Neural cell (in vitro differentiated cells): Measurements from ENCODE around the gene BRSK2. TPM values are rescaled to one million over a fixed set of nuclear protein-coding genes. Genes with fewer than 3 reads are reported as not detected.
"Not testable (repeated sequence)": the region's sequence is repeated elsewhere in the genome, so short reads cannot be mapped to it uniquely, and the experiment has no call there.

ENCODE experiments used
- H2AFZ ChIP-seq: fragments of 200-600, 300-800 bp; sonication (generic), shearing (Covaris generic); 2 replicates; pipeline ENCODE4 v1.6.0; 2014; ENCODE audit warnings: low read depth, mild to moderate bottlenecking, antibody characterized with exemption, low read length, moderate library complexity
- H3F3A ChIP-seq: fragments of 200-600 bp; shearing (Covaris generic); 2 replicates; pipeline ENCODE4 v1.6.1; 2016; ENCODE audit warnings: mild to moderate bottlenecking, moderate library complexity, mixed read lengths, antibody characterized with exemption, low read length; ENCODE audit not compliant: insufficient read depth, poor library complexity, severe bottlenecking
- H3K27ac ChIP-seq: fragments of 200-600, 300-800 bp; sonication (generic), shearing (Covaris generic); 2 replicates; pipeline ENCODE4 v1.5.1; 2014; ENCODE audit warnings: mild to moderate bottlenecking, low read length, moderate library complexity
- H3K27me3 ChIP-seq: fragments of 300-800, 200-600 bp; sonication (generic), shearing (Covaris generic); 2 replicates; pipeline ENCODE4 v1.6.0; 2014; ENCODE audit warnings: mild to moderate bottlenecking, low read depth, low read length, moderate library complexity; ENCODE audit not compliant: insufficient read depth
- H3K36me3 ChIP-seq: fragments of 300-800, 200-600 bp; sonication (generic), shearing (Covaris generic); 2 replicates; pipeline ENCODE4 v1.5.1; 2014; ENCODE audit warnings: mild to moderate bottlenecking, antibody characterized with exemption, low read length, moderate library complexity; ENCODE audit not compliant: insufficient read depth
- H3K4me2 ChIP-seq: fragments of 300-800, 200-600 bp; sonication (generic), shearing (Covaris generic); 2 replicates; pipeline ENCODE4 v1.6.0; 2014; ENCODE audit warnings: mild to moderate bottlenecking, low read length
- H3K4me3 ChIP-seq: fragments of 300-800, 200-600 bp; sonication (generic), shearing (Covaris generic); 2 replicates; pipeline ENCODE4 v1.5.1; 2014; ENCODE audit warnings: mild to moderate bottlenecking, low read length, moderate library complexity
- H3K79me2 ChIP-seq: fragments of 200-600 bp; shearing (Covaris generic); replicated peaks from 2 replicates; pipeline ENCODE4 v1.6.0; 2014; ENCODE audit warnings: mild to moderate bottlenecking, low read length, moderate library complexity; ENCODE audit not compliant: insufficient read depth
- H3K9ac ChIP-seq: fragments of 300-800, 200-600 bp; sonication (generic), shearing (Covaris generic); 2 replicates; pipeline ENCODE4 v1.6.1; 2016; ENCODE audit warnings: mild to moderate bottlenecking, low read length, mixed read lengths
- H3K9me2 ChIP-seq: fragments of 200-600 bp; shearing (Covaris generic); 2 replicates; pipeline ENCODE4 v1.6.1; 2016; ENCODE audit warnings: mild to moderate bottlenecking, low read length, mixed read lengths; ENCODE audit not compliant: insufficient read depth
- H3K9me3 ChIP-seq: fragments of 200-600, 300-800 bp; sonication (generic), shearing (Covaris generic); 2 replicates; pipeline ENCODE4 v1.6.1; 2016; ENCODE audit warnings: mild to moderate bottlenecking, mixed run types, low read length, moderate library complexity, mixed read lengths
- H4K20me1 ChIP-seq: fragments of 200-600 bp; shearing (Covaris generic); 2 replicates; pipeline ENCODE4 v1.6.1; 2016; ENCODE audit warnings: mild to moderate bottlenecking, mixed run types; ENCODE audit not compliant: insufficient read depth
- CTCF ChIP-seq: fragments of 450-650 bp; IDR thresholded peaks from 2 replicates; pipeline ENCODE4 v1.5.1; 2014; ENCODE audit warnings: antibody characterized with exemption, mild to moderate bottlenecking, moderate library complexity; ENCODE audit not compliant: poor library complexity, severe bottlenecking
- EP300 ChIP-seq: fragments of 450-650 bp; conservative IDR thresholded peaks from 2 replicates; pipeline ENCODE4 v1.6.1; 2014; ENCODE audit warnings: antibody characterized with exemption, mild to moderate bottlenecking, moderate library complexity; ENCODE audit not compliant: poor library complexity, severe bottlenecking
- EZH2 ChIP-seq: fragments of 200-600, 300-800 bp; shearing (Covaris generic), sonication (generic); IDR thresholded peaks from 2 replicates; pipeline ENCODE4 v1.6.1; 2014; ENCODE audit warnings: antibody characterized with exemption, low read length, borderline replicate concordance, mild to moderate bottlenecking; ENCODE audit not compliant: insufficient read depth, poor library complexity, severe bottlenecking
- MXI1 ChIP-seq: fragments of 450-650 bp; conservative IDR thresholded peaks from 2 replicates; pipeline ENCODE4 v1.6.1; 2014; ENCODE audit warnings: antibody characterized with exemption, mild to moderate bottlenecking; ENCODE audit not compliant: poor library complexity, severe bottlenecking
- POLR2AphosphoS5 ChIP-seq: IDR thresholded peaks from 2 replicates; pipeline ENCODE4 v1.6.1; 2012
- RAD21 ChIP-seq: fragments of 450-650 bp; conservative IDR thresholded peaks from 2 replicates; pipeline ENCODE4 v1.6.1; 2014; ENCODE audit warnings: antibody characterized with exemption, mild to moderate bottlenecking, moderate library complexity
- SMC3 ChIP-seq: fragments of 450-650 bp; conservative IDR thresholded peaks from 2 replicates; pipeline ENCODE4 v1.6.1; 2014; ENCODE audit warnings: antibody characterized with exemption, mild to moderate bottlenecking, moderate library complexity; ENCODE audit not compliant: poor library complexity
- TAF1 ChIP-seq: IDR thresholded peaks from 2 replicates; pipeline ENCODE4 v1.6.1; 2012; ENCODE audit warnings: low read depth
- polyA plus RNA-seq: library from polyadenylated mRNA; depleted of rRNA; stranded (reverse); fragments of >200 nt; gene quantifications from 2 replicates; pipeline ENCODE4 v1.2.3, GENCODE V29; 2014
- TF ChIP-seq, protein P1 (sequence below): IDR thresholded peaks from 2 replicates; pipeline ENCODE4 v1.6.1; 2012; ENCODE audit warnings: borderline replicate concordance

BRSK2 gene
- polyA plus RNA-seq, 1 donor from 2014 or later, result 47.5 TPM

DNA sequence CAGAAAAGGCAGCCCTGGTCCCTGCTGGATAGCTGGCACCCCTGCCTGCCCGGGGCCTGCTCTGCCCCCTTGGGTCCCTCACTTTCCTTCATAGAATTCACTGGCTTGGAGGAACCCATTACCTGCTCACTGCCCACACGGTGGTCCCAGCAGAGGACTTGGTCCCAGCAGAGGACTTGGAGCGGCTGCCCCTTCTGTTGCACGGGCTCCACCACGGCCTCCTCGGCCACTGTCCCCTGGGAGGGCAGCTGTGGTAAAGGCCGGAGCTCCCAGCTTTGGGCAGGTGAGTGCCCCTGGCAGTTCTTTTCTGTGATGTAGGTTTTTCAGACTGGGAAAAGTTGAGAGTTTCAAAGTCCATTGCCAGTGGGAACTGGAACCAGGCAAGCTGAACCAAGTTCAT, 25.9 kb downstream of the BRSK2 start:
- H3F3A ChIP-seq, result no peaks in the 10 kb centered on the region
- no peaks in the 10 kb centered on the region for H3K9me2 ChIP-seq
- H3K27ac ChIP-seq, result no peak overlapping the region
- H2AFZ ChIP-seq, result no peak overlapping the region
- peaks cover 22% of the 10 kb centered on the region for H3K9me3 ChIP-seq
- H3K4me2 ChIP-seq, result no peak overlapping the region
- no peak overlapping the region for H3K4me3 ChIP-seq
- no peaks in the 10 kb centered on the region for H3K27me3 ChIP-seq
- H3K79me2 ChIP-seq, result peaks cover 53% of the 10 kb centered on the region
- TF ChIP-seq EZH2, result no peak
- no peak for TF ChIP-seq MXI1
- TF ChIP-seq EP300, result no peak
- TF ChIP-seq, protein P1, sequence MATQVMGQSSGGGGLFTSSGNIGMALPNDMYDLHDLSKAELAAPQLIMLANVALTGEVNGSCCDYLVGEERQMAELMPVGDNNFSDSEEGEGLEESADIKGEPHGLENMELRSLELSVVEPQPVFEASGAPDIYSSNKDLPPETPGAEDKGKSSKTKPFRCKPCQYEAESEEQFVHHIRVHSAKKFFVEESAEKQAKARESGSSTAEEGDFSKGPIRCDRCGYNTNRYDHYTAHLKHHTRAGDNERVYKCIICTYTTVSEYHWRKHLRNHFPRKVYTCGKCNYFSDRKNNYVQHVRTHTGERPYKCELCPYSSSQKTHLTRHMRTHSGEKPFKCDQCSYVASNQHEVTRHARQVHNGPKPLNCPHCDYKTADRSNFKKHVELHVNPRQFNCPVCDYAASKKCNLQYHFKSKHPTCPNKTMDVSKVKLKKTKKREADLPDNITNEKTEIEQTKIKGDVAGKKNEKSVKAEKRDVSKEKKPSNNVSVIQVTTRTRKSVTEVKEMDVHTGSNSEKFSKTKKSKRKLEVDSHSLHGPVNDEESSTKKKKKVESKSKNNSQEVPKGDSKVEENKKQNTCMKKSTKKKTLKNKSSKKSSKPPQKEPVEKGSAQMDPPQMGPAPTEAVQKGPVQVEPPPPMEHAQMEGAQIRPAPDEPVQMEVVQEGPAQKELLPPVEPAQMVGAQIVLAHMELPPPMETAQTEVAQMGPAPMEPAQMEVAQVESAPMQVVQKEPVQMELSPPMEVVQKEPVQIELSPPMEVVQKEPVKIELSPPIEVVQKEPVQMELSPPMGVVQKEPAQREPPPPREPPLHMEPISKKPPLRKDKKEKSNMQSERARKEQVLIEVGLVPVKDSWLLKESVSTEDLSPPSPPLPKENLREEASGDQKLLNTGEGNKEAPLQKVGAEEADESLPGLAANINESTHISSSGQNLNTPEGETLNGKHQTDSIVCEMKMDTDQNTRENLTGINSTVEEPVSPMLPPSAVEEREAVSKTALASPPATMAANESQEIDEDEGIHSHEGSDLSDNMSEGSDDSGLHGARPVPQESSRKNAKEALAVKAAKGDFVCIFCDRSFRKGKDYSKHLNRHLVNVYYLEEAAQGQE, result no peak
- TF ChIP-seq TAF1, result no peak
- no peak for TF ChIP-seq SMC3
- no peak for TF ChIP-seq POLR2AphosphoS5
- no peak for TF ChIP-seq RAD21
- no peak for TF ChIP-seq CTCF
- no peaks in the 10 kb centered on the region for H4K20me1 ChIP-seq
- H3K36me3 ChIP-seq, result peaks cover 9% of the 10 kb centered on the region
- H3K9ac ChIP-seq, result no peak overlapping the region

DNA sequence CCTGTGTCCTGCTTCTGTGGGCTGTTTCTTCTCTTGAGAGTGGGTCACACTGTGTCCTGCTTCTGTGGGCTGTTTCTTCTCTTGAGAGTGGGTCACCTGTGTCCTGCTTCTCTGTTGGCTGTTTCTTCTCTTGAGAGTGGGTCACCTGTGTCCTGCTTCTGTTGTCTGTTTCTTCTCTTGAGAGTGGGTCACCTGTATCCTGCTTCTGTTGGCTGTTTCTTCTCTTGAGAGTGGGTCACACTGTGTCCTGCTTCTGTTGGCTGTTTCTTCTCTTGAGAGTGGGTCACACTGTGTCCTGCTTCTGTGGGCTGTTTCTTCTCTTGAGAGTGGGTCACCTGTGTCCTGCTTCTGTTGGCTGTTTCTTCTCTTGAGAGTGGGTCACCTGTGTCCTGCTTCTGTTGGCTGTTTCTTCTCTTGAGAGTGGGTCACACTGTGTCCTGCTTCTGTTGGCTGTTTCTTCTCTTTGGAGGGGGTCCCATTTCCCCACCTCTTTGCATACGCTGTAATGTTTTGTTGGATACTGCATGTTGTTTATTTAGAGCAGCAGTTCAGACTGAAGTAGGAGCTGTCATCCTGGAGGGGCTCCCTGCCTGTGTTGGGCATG, 28.6 kb downstream of the BRSK2 start:
- not testable (repeated sequence) for H3K4me3 ChIP-seq, H3K36me3 ChIP-seq, H3K27ac ChIP-seq, H4K20me1 ChIP-seq, H3K4me2 ChIP-seq, H2AFZ ChIP-seq, H3K9ac ChIP-seq, H3K9me2 ChIP-seq, H3K27me3 ChIP-seq, H3F3A ChIP-seq
- Histone ChIP-seq H3K9me3 (peaks cover 22% of the 10 kb centered on the region), H3K79me2 (peaks cover 42% of the 10 kb centered on the region)

GRCh38 chr11:1419811-1420210, 30.1 kb downstream of the BRSK2 start:
- Histone ChIP-seq H3K9ac (no peak overlapping the region), H3K4me2 (no peak overlapping the region), H3K4me3 (no peak overlapping the region), H3F3A (no peaks in the 10 kb centered on the region), H3K27ac (no peak overlapping the region), H3K9me2 (no peaks in the 10 kb centered on the region), H2AFZ (no peak overlapping the region), H3K9me3 (peaks cover 20% of the 10 kb centered on the region), H3K36me3 (peaks cover 9% of the 10 kb centered on the region), H3K27me3 (no peaks in the 10 kb centered on the region), H4K20me1 (peaks cover 7% of the 10 kb centered on the region), H3K79me2 (peaks cover 32% of the 10 kb centered on the region)
- TF ChIP-seq RAD21 (no peak), CTCF (no peak), POLR2AphosphoS5 (no peak), MXI1 (no peak), TAF1 (no peak), EZH2 (no peak), SMC3 (no peak), EP300 (no peak)
- TF ChIP-seq, protein P1, result no peak
